Measurements from ENCODE around the gene ABCC4.
"Not testable (repeated sequence)": the region's sequence is repeated elsewhere in the genome, so short reads cannot be mapped to it uniquely, and the experiment has no call there.

The ABCC4 gene

GRCh38 chr13:95298169-95298965 lies 2.9 kb downstream of the ABCC4 start:
- no peak for DNase-seq (ENCODE audit: low read depth in 1 of 2, low spot score in 1 of 2)

GRCh38 chr13:95296326-95296925 lies 4.8 kb downstream of the ABCC4 start:
- DNase-seq (ENCODE audit: low read depth in 1 of 2, low spot score in 1 of 2) = no peak

- DNase-seq (ENCODE audit: low read depth in 1 of 2, low spot score in 1 of 2) = no peak
Observed at GRCh38 chr13:95295026-95295425, 6.2 kb downstream of the ABCC4 start.

- no peak for DNase-seq (ENCODE audit: low read depth in 1 of 2, low spot score in 1 of 2)
Observed at GRCh38 chr13:95292622-95293021, 8.6 kb downstream of the ABCC4 start.

GRCh38 chr13:95289901-95290300 lies 11.3 kb downstream of the ABCC4 start:
- DNase-seq (ENCODE audit: low read depth in 1 of 2, low spot score in 1 of 2) = not testable (repeated sequence)

GRCh38 chr13:95289020-95289444 lies 12.2 kb downstream of the ABCC4 start:
- DNase-seq (ENCODE audit: low read depth in 1 of 2, low spot score in 1 of 2) = no peak

GRCh38 chr13:95284436-95284835 lies 16.8 kb downstream of the ABCC4 start:
- no peak for DNase-seq (ENCODE audit: low read depth in 1 of 2, low spot score in 1 of 2)

- DNase-seq (ENCODE audit: low read depth in 1 of 2, low spot score in 1 of 2) = no peak
Observed at GRCh38 chr13:95279016-95279415, 22.2 kb downstream of the ABCC4 start.

GRCh38 chr13:95276037-95276505 lies 25.2 kb downstream of the ABCC4 start:
- no peak for DNase-seq (ENCODE audit: low read depth in 1 of 2, low spot score in 1 of 2)

GRCh38 chr13:95275322-95276036 lies 25.8 kb downstream of the ABCC4 start:
- DNase-seq (ENCODE audit: low read depth in 1 of 2, low spot score in 1 of 2) = no peak

- not testable (repeated sequence) for DNase-seq (ENCODE audit: low read depth in 1 of 2, low spot score in 1 of 2)
Observed at GRCh38 chr13:95273592-95274132, 27.6 kb downstream of the ABCC4 start.

GRCh38 chr13:95272076-95272475 lies 29.2 kb downstream of the ABCC4 start:
- not testable (repeated sequence) for DNase-seq (ENCODE audit: low read depth in 1 of 2, low spot score in 1 of 2)

- DNase-seq (ENCODE audit: low read depth in 1 of 2, low spot score in 1 of 2) = no peak
Observed at GRCh38 chr13:95269756-95270155, 31.5 kb downstream of the ABCC4 start.

- not testable (repeated sequence) for DNase-seq (ENCODE audit: low read depth in 1 of 2, low spot score in 1 of 2)
Observed at GRCh38 chr13:95268343-95269065, 32.7 kb downstream of the ABCC4 start.

- no peak for DNase-seq (ENCODE audit: low read depth in 1 of 2, low spot score in 1 of 2)
Observed at GRCh38 chr13:95267662-95268342, 33.4 kb downstream of the ABCC4 start.

- no peak for DNase-seq (ENCODE audit: low read depth in 1 of 2, low spot score in 1 of 2)
Observed at GRCh38 chr13:95264225-95264624, 37.0 kb downstream of the ABCC4 start.

GRCh38 chr13:95262837-95263384 lies 38.3 kb downstream of the ABCC4 start:
- DNase-seq (ENCODE audit: low read depth in 1 of 2, low spot score in 1 of 2) = no peak

GRCh38 chr13:95261956-95262355 lies 39.3 kb downstream of the ABCC4 start:
- DNase-seq (ENCODE audit: low read depth in 1 of 2, low spot score in 1 of 2) = no peak

GRCh38 chr13:95260031-95260525 lies 41.2 kb downstream of the ABCC4 start:
- no peak for DNase-seq (ENCODE audit: low read depth in 1 of 2, low spot score in 1 of 2)

All from activated T-helper 1 cell treated with anti-CD3 and anti-CD28 coated beads, Interleukin-2, amount 50 U/mL, for 16 hours (primary cell).